GM18520 (cell line): ENCODE results near the gene ECI2.
A peak's percentile ranks its signal among the peaks of the same experiment; 100 is the strongest.
"Not testable (repeated sequence)": the region's sequence is repeated elsewhere in the genome, so short reads cannot be mapped to it uniquely, and the experiment has no call there.

Experiments used
- ATAC-seq: cut with Tn5 transposase; IDR thresholded peaks from one replicate; pipeline ENCODE4 v1.9.1; 2021; ENCODE audit not compliant: unreplicated experiment

The ECI2 gene

GRCh38 chr6:4145083-4145482 lies 9.7 kb upstream of the ECI2 start:
- ATAC-seq = no peak

- no peak for ATAC-seq
Observed at GRCh38 chr6:4139272-4139671, 3.9 kb upstream of the ECI2 start.

- no peak for ATAC-seq
Observed at GRCh38 chr6:4138186-4138585, 2.8 kb upstream of the ECI2 start.

GRCh38 chr6:4136354-4136831 lies 1.0 kb upstream of the ECI2 start:
- no peak for ATAC-seq

GRCh38 chr6:4135665-4136353 lies 434 bp upstream of the ECI2 start:
- peak; percentile 59 for ATAC-seq

DNA sequence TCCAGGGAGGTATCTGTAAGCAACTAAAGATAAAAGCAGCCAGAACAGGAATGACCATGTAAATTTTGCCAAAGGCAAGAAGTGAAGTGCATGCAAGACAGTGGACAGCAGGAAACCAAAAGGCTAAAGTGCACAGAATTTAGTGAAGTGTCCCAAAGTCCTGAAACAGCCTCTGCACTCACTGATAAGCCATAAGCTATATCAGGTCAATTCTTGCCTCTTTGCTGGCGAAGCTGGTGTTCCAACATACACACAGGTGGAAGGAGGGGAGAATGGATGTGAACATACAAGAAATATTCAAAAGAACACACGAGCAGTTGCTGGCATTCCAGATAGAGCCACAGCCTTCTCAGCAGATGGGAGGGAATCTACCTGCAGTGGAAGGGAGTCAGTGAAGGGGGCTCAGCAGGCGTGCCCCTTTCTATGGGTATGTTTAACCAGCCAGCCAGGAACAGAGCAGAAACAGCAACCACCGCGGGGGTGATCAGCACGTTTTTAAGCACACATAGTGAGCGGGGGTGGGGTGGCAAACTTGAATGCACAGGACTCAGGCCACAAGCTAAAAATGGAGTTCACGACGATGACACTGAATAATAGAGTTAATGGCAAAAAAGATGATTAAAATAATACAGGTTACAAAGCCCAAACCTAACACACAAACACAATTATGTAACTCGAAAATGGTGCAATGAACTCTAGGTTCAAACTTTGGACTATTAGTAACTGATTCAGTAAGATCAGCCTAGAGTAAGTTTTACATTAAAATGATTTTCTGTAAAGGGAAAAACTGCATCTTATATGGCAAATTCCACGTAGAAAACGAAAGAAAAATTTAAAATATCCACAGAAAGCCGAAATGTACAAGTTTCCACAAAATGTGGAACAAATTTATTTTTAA lies 1.2 kb downstream of the ECI2 start:
- ATAC-seq = no peak

GRCh38 chr6:4130357-4130987 lies 4.9 kb downstream of the ECI2 start:
- ATAC-seq = no peak

- no peak for ATAC-seq
Observed at GRCh38 chr6:4129446-4129845, 5.9 kb downstream of the ECI2 start.

GRCh38 chr6:4128748-4129147 lies 6.6 kb downstream of the ECI2 start:
- no peak for ATAC-seq

DNA sequence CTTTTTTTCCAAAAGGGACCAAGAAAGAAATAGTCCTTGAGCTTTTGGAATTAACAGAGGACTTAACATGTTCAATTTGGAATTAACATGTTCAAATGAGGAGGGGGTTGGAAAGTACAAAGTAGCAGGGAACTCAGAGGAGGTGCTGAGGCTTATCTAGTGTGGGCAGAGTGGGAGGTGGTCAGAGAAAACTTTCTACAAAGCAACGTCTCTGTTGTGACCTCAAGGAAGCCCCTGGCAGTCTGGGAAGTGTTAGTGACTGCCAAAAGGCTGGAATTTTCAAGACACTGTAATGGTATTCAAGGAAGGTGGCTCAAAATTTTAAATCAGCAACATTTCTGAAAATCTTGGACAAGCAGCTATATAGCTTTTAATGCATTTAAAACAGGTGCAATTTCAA lies 7.3 kb downstream of the ECI2 start:
- no peak for ATAC-seq

GRCh38 chr6:4125933-4126864 lies 9.2 kb downstream of the ECI2 start:
- ATAC-seq = no peak

DNA sequence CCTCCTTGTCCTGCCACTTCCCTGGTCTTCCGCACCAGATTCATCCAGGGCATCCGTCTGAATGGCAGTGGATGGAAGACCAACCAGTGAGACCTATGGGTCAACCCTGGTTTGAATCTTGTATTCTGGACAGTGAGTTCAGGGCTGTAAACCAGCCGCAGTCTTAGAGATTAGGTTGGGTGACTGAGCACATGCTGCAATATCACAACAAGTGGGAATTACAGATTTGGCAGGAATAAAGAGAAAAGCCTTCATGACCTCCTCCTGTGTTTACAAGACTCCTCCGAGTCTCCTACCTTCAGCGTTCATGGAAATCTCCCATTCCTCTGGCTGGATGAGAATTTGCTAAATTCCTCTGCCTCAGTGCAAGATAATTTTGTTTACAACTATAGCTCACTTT lies 9.9 kb downstream of the ECI2 start:
- no peak for ATAC-seq

- ATAC-seq = no peak
Observed at GRCh38 chr6:4124351-4124750, 11.0 kb downstream of the ECI2 start.

GRCh38 chr6:4115741-4116140 lies 19.6 kb downstream of the ECI2 start:
- no peak for ATAC-seq

- ATAC-seq = no peak
Observed at GRCh38 chr6:4114123-4114522, 21.3 kb downstream of the ECI2 start.

- no peak for ATAC-seq
Observed at GRCh38 chr6:4113649-4114048, 21.7 kb downstream of the ECI2 start.

DNA sequence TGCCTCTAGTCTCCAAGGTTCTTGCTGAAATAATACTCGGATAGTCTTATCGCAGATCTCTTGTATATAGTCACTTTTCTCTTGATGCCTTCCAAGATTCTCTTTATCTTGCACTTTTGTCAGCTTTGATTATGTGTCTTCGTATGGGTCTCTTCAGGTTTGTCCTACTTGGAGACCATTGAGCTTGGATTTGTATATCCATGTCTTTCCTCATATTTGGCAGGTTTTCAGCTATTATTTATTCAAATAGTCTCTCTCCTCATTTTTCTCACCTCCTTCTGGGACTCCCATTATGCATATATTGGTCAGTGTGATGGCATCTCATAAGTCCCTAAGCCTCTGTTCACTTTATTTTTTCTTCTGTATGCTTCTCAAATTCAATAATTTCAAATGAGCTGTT lies 23.0 kb downstream of the ECI2 start:
- no peak for ATAC-seq

GRCh38 chr6:4109363-4109815 lies 26.0 kb downstream of the ECI2 start:
- ATAC-seq = not testable (repeated sequence)

DNA sequence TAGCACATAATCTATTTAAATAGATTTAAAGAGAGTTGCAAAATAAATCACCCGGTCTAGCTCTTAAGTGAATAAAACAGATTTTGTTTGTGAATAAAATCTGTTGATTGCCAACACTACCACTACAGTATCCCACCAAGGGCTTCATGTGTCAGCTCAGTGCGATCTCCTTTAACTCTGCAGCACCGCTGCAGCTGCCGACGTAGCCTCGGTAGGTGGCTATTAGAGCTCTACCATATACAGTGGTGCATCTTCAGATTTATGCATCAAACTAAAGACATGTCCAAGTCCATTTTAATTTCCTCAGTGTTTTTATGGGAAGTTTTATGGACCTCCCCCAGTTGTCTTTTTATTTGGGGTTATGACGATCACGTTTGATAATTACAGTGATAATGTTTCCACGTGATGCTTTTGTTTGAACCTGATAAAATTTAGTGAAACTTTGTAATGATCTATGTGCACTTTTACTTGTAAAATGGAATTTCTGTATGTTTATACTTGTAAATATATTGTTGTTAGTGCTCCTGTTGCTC lies 26.7 kb downstream of the ECI2 start:
- ATAC-seq = no peak

DNA sequence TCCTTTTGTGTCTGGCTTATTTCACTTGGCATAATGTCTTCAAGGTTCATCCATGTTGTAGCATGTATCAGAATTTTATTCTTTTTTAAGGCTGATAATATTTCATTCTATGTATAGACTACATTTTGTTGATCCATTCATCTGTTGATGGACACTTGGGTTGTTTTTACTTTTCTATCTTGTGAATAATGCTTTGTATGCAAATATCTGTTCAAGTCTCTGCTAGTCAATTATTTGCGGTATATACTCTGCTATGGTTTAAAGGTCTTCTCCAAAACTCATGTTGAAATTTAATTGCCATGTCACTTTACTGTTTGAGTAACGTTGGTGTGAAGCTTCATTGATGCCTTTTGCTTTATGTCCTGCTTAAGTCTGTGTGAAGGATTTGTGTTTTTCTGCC lies 27.5 kb downstream of the ECI2 start:
- no peak for ATAC-seq
